Measurements from ENCODE around the gene PHF20.

DNA sequence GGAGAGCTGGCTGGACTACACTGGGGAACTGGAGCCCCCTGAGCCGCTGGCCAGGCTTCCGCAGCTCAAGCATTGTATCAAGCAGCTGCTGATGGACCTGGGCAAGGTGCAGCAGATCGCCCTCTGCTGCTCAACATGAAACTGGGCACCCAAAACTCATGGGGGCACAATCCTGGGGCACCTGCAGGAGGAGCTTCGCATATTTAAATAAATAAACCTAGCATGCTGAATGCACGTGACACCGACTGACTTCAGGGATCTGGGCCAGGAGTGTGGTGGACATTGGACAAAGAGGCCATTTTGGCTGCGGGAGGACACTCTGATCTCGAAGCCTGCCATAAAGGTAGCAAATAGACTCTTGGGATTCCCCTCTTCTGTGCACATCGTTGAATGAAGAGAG, 175.7 kb downstream of the PHF20 start:
- TF ChIP-seq, protein P1, sequence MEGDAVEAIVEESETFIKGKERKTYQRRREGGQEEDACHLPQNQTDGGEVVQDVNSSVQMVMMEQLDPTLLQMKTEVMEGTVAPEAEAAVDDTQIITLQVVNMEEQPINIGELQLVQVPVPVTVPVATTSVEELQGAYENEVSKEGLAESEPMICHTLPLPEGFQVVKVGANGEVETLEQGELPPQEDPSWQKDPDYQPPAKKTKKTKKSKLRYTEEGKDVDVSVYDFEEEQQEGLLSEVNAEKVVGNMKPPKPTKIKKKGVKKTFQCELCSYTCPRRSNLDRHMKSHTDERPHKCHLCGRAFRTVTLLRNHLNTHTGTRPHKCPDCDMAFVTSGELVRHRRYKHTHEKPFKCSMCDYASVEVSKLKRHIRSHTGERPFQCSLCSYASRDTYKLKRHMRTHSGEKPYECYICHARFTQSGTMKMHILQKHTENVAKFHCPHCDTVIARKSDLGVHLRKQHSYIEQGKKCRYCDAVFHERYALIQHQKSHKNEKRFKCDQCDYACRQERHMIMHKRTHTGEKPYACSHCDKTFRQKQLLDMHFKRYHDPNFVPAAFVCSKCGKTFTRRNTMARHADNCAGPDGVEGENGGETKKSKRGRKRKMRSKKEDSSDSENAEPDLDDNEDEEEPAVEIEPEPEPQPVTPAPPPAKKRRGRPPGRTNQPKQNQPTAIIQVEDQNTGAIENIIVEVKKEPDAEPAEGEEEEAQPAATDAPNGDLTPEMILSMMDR (IDR thresholded peaks at IDR 0.05) = no peak
- no peak for TF ChIP-seq POLR2A (IDR thresholded peaks at IDR 0.05)

Measured in lower leg skin (tissue), 3 donors.